HG03108 (cell line): ENCODE measurements around the gene IL17D.
A peak's percentile ranks its signal among the peaks of the same experiment; 100 is the strongest.
"Not testable (repeated sequence)": the region's sequence is repeated elsewhere in the genome, so short reads cannot be mapped to it uniquely, and the experiment has no call there.

Experiments
- ATAC-seq: cut with Tn5 transposase; IDR thresholded peaks from one replicate; pipeline ENCODE4 v1.9.1; 2021; ENCODE audit warnings: moderate library complexity; ENCODE audit not compliant: unreplicated experiment

IL17D gene, protein sequence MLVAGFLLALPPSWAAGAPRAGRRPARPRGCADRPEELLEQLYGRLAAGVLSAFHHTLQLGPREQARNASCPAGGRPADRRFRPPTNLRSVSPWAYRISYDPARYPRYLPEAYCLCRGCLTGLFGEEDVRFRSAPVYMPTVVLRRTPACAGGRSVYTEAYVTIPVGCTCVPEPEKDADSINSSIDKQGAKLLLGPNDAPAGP

DNA sequence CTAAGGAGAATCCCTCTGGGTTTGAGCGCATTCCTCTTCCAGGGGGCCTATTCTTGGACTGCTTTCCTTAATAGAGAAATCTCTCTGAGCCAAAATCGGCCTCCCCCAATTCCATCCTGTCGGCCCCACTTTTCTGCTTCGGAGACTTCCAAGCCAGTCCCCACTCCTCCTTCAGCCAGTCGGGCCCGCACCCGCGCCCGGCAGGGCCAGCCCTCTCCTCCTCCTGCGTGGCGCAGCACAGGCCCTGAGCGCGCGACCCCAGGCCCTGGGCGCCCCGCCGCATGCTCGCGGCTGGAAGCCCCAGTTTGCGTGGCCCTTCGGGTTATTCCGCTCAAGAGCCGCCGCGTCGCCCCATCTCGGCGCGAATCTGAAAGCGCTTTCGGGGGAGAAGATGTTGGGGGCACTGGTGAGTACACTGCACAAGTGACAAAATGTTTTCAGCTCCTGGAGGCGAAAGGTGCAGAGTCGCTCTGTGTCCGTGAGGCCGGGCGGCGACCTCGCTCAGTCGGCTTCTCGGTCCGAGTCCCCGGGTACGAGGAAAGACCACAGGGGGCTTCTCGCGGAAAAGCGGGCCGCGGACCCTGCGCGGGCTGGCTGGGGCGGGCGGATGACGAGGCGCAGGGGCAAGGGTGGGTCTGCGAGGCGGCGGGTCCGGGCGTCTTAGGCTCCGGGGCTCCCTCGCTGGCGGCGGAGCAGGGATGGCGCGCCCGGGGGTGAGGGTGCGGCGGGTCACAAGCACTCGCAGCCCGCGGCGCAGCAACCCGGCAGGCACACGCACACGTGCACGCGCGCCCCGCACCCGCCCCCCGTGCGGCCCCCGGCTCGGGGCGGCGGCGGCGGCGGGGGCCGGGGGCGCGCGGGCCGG lies at the start of gene IL17D:
IL17D (plus strand) TSS at position 785 of the 865 bp plus-strand sequence. CDS start 303 bp downstream, outside the sequence.
- ATAC-seq, result peak; percentile 22

DNA sequence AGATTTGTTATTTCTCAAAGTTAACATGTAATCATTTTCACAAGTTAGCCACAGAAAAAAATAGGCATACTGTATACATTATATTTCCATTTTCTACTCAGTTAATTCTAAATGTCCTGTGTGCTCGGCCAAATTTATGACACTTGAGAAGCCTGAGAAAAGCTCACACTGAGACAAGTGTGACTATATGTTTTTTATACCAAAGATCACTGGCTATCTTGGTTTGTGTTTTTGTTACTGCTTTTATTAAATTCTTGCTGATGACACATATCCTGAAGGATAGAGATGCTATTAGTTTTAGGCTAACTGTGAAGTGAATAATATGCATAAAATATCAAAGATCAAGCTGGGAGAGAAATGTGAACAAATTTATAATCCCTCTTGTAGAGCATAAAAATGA lies 49.3 kb upstream of the IL17D start:
- no peak for ATAC-seq

DNA sequence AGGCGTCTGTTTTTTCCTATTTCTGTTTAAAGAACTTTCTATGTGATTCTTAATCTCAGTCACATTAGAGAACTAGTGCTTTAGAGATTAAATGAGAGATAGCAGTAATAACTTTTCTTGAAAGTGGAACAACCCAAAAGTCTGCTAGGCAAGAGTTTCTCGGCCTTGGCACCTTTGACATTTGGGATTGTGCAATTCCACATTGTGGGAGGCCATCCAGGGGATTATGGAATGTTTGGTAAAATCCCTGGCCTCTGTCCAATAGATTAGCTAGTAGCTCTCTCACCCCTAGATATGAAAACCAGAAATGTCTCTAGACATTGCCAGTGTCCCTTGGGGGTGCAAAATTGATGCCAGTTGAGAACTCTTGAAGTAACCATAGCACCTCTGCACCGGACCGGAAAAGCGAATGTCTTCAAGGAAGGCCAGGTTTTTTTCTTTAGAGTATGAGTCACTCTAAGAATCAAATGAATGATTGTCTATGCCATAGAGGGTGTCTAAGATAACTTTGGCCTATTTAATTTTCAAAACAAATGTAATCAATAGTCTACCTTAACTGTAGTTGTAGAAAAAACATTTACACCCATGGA lies 45.0 kb upstream of the IL17D start:
- no peak for ATAC-seq

DNA sequence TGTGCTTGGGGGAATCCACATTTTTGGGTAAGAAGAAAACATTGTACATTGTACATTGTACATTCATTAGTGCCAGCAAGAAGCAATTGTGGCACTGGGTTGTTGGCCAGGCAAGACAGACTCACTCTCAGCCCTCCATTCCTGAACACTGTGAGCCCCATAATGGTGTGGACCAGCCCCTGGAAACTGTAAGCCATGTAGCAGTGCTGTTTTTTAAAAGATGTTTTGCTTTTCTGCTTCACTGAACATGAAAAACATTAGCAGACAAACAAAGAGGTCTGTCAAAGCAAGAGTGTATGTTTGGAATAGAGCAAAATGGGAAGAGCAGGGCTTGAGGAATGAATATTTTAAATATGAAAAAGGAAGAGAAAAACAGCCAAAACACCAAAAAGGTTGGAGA lies 39.1 kb upstream of the IL17D start:
- ATAC-seq, result no peak

DNA sequence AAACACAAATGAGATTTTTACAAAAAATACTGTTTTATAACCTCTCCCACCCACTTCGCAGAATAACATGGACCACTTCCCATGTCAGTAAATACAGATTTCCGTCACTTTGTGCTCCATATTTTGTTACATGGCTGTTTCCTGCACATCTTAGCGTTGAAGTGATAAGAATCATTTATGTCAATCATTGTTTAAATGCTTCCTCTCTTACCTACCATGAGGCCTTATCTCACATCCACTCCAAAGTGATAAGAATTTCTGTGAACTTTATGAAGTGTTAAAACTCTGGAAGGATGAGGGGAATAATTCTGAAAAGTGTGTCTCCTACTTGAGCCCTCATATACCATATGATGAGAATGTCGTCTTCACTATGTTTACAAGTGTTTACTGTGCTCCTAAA lies 36.6 kb upstream of the IL17D start:
- ATAC-seq, result no peak

DNA sequence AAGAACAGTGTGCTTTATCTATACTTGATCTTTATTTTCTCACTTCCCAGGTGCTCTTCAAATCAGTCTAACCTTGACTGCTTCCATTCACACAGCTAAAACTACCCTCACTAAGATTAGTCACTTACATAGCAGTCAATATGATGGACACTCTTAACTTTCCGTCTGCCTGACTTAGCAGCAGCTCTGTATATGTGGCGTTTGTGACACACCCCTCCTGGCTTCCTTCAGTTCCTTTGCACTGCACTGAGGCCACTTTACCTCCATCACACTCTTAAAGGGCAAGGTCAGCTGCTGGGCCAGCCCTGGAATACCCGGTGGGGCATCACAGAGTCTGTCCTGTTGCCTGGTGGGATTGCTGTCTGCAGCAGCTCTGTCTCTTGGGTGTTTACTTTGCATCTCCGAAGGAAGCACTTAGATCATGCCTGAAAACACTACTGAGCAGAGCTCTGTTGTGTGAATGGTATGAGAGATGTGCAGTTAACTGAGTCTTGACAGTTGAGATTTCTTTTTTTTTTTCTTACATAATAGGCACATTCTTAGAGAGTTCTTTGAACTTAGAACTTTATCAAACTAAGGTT lies 35.6 kb upstream of the IL17D start:
- ATAC-seq, result no peak

DNA sequence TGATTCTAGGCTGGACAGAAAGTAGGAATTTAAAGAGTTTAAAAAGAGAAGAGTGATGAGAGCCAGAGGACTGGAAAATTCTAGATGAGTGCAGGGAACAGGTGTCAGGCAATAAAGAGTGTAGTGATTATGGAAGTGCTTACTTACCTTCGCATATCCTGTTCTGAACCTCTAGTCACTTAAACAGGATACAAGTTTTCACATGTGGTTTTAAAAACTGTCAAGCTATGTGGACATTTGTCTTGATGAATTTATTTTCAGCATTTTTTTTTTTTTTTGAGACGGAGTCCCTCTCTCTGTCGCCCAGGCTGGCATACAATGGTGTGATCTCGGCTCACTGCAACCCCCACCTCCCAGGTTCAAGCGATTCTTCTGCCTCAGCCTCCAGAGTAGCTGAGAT lies 34.3 kb upstream of the IL17D start:
- ATAC-seq, result no peak

DNA sequence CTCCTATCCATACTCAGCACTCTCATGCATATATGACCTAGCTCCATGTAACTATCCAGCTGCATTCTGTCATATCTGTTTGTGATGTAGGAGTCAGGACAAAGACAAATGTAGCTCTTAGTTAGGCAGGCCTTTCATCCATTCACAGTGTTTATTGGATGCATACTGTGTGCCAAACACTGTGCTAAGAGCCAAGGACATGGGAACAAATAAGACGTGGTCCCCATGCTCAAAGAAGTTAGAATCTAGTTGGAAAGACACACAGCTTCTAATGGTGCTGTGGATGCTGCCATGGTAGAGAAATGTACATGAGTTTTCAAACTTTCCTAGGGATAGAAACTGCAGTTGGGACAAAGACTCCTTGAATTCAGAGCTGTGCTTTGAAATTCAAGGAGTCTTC lies 31.7 kb upstream of the IL17D start:
- ATAC-seq, result no peak

DNA sequence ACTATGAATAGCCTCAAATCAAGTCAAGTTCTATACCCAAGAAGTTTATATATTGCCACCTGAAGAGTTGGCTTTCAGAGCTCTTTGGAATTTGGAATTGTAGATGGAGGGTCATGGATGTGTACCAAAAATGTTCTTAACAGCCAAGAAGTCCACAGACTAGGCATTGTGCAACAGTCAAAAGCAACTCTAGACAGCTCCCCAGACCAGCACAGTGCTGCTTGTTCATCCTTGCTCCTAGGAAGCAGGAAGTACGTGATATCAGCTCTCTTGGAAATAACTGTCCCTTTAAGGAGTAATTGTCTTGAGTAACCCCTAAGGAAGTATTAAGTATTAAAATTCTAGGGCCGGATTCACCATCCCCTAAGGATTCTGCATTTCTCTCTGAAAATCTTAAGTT lies 30.7 kb upstream of the IL17D start:
- no peak for ATAC-seq

DNA sequence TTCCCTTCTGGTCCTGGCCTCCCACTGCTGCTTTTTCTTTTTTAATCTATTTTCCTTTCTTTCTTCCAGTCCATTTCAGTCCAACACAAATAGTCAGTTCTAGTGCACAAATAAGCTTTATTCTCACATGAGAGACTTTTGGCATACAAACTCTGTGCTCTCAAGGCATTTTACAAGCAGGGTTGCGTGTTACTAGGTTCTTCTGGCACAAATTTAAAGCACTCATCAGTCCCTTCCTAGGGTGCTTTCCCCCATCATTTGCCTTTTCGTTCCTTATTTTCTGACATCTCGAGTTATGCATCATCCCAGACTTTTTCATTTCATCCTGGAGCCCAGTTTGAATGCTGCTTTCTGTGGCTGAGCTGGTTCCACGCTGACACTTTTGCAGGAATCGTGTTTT lies 29.8 kb upstream of the IL17D start:
- no peak for ATAC-seq

DNA sequence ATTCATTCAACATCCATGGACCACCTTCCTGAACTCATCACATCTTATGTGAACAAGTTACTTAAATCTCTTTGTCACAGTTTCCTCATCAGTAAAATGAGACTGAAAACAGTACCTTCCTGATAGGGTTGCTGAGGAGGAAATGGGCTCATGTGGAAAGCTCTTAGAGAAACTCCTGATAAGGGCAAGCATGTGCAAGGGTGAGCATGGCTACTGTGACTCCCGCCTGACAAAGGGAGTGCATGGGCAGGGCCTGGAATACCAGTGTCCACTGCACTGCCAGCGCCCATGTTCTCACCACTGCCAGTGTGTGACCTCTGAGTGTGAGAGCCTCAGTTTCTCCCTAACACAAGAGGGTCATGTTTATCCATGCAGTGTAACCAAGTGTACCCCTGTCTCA lies 27.3 kb upstream of the IL17D start:
- no peak for ATAC-seq

DNA sequence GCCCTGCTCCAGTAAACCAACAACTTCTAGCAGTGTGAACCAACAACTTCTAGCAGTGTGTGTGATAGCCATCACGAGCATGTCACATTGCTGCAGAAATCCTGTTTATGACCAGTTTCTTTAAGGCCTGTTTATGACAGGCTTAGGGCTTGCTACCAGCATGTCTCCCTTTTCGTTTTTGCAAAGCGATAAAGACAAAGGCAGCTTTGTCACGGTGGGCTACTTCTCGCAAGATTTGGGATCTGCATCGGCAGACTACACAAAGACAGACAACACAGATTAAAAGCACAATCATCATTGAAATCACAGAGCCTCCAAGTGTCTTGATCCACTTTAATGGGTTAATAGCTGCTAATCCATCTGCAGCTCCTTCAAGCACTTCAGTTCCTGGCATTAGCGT lies 24.9 kb upstream of the IL17D start:
- ATAC-seq, result not testable (repeated sequence)

DNA sequence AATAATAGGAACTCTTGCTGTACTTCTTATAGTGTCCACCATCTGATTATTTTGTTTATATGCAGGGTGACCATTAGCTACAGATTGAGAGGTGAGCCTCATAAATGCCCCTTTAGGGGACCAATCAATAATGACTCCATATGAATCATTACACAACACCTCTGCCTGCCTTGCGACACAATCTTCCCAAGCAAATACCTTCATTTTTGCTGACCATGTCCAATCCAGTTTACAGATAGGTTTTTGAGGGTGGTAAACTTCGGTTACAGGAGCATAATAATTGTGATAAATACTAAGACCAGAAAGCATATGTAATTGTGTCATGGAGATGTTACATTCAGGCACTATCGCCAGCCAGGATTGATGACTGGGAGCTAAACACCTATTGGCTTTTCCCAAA lies 23.6 kb upstream of the IL17D start:
- ATAC-seq, result no peak

DNA sequence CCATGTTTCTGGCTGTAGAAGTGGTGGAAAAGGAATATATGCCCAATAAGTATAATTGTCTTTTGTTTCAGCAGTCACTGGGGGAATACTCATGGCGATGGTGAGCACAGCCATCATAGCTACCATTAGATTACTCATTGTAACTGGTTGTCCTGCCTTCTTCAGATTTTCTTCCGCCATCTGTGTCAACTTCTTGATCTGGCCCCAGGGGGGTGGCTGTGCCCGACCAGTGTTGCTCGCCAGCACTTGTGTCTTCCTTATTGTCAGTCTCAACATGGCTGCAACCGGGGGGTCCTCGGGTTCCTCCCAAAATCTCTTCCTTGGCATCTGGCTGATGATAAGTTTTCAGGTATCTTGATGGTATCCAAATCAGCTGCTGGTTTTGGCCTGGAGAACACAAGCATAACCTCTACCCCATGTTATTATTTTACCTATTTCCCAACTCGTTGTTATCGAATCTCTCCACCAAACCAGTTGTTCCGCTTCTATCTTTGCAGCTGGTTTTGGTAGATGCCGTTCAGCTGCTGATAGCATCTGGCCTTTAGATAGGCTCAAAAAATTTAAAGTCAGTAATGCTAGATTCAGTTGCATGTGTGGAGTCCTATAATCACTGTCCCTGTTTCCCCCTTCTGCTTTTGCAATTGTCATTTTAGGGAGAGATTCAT lies 23.0 kb upstream of the IL17D start:
- no peak for ATAC-seq

DNA sequence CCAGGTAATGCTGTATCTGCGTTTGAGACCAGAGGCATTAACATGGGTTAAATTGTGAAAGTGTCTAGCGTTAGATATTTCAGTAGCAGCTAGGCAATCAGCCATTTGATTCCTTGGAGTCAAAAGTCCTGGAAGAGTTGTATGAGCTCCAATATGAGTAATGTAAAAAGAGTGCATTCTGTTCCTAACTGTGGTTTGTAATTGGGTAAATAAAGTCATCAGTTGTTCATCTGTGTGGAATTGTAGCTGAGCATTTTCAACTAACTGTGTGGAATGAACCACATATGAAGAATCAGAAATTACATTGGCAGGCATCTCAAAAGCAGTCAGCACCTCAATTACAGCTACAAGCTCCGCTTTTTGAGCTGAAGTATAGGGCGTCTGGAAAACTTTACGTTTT lies 22.0 kb upstream of the IL17D start:
- not testable (repeated sequence) for ATAC-seq

DNA sequence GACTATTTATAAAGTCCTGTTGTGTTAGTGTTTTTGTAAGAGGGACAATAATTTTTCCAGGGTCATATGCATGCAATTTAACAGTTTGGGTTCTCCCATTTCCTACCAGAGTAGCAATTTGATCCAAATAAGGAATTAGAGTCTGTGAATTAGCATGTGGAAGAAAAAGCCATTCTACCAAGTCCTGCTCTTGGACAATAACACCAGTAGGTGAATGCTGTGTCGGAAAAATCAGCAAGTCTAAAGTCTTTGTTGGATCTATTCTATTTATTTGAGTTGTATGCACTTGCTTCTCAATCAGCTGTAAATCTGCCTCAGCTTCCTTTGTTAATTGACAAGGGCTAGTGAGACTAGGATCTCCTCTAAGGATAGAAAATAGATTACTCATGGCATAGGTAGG lies 21.4 kb upstream of the IL17D start:
- no peak for ATAC-seq

DNA sequence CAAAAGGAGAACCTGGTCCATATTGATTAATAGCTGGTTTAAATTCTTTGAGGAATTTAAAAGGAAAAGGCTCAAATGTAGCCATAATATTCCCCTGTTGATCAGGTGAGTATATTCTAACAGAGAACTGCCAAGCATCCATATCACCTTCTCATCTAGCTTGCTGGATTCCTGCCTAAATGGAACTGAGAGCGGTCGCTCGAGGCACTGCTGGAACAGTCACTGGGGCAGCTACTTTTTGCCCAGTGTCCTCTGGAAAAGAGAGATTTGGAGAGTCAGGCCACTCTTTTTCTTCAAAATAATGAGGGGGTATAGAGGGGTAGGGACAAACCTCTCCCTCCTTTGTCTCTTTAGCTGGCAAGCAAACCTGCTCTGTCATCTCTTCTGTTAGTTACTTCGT lies 19.5 kb upstream of the IL17D start:
- ATAC-seq, result no peak

DNA sequence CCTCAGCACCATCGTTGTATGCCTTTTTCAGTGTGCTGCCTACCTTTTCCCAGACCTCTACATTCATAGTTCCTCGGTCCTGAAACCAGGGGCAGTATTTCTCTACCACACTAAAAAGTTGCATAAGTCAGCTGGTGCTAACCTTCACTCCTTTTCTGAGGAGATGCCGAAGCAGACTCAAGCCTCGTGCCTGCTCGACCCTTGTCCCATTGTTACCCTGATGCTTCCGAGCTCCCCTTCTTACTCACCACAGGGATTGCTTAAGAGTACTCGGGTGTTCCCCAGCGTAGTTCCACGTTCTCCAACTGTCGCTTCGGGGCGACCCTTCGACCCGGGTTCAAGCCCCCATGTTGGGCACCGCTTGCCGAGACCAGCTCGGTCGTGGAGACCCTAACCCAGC lies 19.0 kb upstream of the IL17D start:
- ATAC-seq, result no peak

DNA sequence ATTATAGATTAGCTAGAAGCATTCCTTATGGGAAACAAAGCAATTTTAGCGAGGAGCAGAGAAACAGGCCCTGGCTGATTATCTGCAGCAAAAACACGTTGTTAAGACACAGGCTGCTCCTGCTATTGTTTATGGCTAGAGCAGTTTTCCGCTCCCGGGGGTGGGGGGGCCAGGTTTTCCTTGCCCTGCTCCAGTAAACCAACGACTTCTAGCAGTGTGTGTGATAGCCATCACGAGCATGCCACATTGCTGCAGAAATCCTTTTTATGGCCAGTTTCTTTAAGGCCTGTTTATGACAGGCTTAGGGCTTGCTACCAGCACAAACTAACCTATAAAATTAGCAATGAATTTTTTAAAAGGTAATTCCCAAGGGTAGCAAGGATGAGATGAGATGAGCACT lies 18.4 kb upstream of the IL17D start:
- no peak for ATAC-seq

DNA sequence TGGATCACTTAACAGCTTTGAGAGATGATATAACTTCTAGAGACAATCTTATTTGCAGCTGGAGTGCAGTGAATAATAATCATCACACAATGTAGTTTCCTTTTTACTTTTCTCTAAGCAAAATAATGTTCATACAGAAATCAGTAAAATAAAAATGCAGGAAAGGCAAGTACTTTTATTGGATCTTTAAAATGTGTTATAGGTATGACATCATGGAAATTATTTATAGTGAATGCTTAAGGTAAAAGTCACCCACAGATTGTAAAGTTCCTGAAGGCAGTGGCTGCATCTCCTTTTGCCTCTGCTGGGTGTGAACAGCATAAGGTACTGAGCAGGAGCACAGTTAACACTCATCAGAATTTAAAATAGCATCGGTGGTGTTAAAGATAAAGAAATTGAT lies 17.3 kb upstream of the IL17D start:
- no peak for ATAC-seq

DNA sequence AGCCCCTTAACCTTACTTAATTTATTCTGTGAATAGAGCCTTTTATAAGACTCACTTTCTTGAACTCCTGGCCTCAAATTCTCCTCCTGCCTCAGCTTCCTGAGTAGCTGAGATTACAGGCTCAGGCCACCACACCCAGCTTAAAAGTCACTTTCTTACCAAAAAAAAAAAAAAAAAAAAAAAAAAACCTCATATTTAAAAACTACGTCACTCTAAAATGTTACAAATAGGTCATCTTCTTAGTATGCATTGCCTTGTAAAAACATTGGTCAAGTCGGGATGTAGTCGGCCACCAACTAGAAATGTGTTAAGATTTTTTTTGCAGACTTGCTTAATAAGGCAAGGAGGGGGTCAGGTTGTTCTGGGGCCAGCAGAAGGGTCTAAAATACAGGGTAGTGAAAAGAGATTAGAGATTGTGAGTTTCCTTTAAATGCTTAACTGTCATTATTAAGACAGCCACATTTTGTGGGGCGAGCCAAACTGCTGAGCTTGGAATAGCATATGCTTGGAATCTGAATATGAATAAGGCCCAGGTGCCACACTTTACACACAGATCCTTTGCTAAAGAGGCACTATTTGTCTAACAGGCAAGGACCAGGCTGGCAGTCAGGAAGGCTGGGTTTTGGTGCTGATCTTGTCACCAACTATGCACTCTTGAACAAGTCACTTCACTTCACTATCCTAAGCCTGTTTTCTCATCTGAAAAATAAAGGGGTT lies 16.5 kb upstream of the IL17D start:
- no peak for ATAC-seq
